Panc1 (cell line): ENCODE data around the gene FAM107B. TPM values are rescaled to one million over a fixed set of nuclear protein-coding genes. Genes with fewer than 3 reads are reported as not detected.

Experiments used
- ATAC-seq: fragments of 200-7000 bp; cut with Tn5 transposase; 2 replicates; pipeline ENCODE4 v1.9.1; 2020; ENCODE audit warnings: mild to moderate bottlenecking, moderate library complexity
- BruUV-seq: library from RNA; stranded (reverse); fragments of 400-500 nt; replicated peaks from 2 replicates; lab custom pipeline; 2021; lab: Mats Ljungman, UMichigan
- CTCF ChIA-PET: fragments of 300-600 bp; sonication (Branson Sonifier 250); formaldehyde crosslinking; loops from one replicate; lab custom pipeline; 2022; ENCODE audit warnings: antibody characterized with exemption; lab: Charles Lee
- POLR2A ChIA-PET: fragments of 300-600 bp; sonication (Branson Sonifier 250); formaldehyde crosslinking; loops from one replicate; lab custom pipeline; 2022; ENCODE audit warnings: antibody characterized with exemption; lab: Charles Lee
- DNase-seq: peaks from one replicate; pipeline ENCODE4 v3.0.0-alpha.2; 2010; ENCODE audit warnings: low read depth, low spot score
- H3K27ac ChIP-seq: 2 replicates; pipeline ENCODE4 v1.5.1; 2011; ENCODE audit warnings: mild to moderate bottlenecking, low read length, inconsistent platforms
- H3K27me3 ChIP-seq: fragments of 200-500 bp; sonication (Bioruptor generic); 2 replicates; pipeline ENCODE4 v1.6.0; 2014; ENCODE audit warnings: low read length, inconsistent platforms; ENCODE audit not compliant: control insufficient read depth, insufficient read depth
- H3K36me3 ChIP-seq: fragments of 200-500 bp; sonication (Bioruptor generic); 2 replicates; pipeline ENCODE4 v1.5.1; 2014; ENCODE audit warnings: inconsistent platforms, mild to moderate bottlenecking, low read length, moderate library complexity; ENCODE audit not compliant: control insufficient read depth, insufficient read depth
- H3K4me1 ChIP-seq: 2 replicates; pipeline ENCODE4 v1.5.1; 2011; ENCODE audit warnings: inconsistent platforms, mild to moderate bottlenecking, low read length, moderate library complexity; ENCODE audit not compliant: control insufficient read depth, insufficient read depth
- H3K4me3 ChIP-seq, 2 experiments: 2 replicates each; pipeline ENCODE4 v1.5.1; 2011 to 2012; ENCODE audit warnings: low read depth in 2 of 2, low read length in 2 of 2, mild to moderate bottlenecking in 2 of 2, inconsistent platforms in 1 of 2, moderate library complexity in 1 of 2
- H3K9me3 ChIP-seq: fragments of 200-500 bp; sonication (Bioruptor generic); 2 replicates; pipeline ENCODE4 v1.5.1; 2014; ENCODE audit warnings: low read depth, mild to moderate bottlenecking, inconsistent platforms, low read length, moderate library complexity; ENCODE audit not compliant: control insufficient read depth, insufficient read depth
- POLR2AphosphoS5 ChIP-seq: IDR thresholded peaks from 2 replicates; pipeline ENCODE4 v1.6.1; 2012; ENCODE audit warnings: mild to moderate bottlenecking, low read depth, low read length, moderate library complexity
- SIN3A ChIP-seq: IDR thresholded peaks from 2 replicates; pipeline ENCODE4 v1.6.1; 2012; ENCODE audit warnings: low read depth, mild to moderate bottlenecking, low read length, moderate library complexity, borderline replicate concordance; ENCODE audit not compliant: insufficient read depth
- TCF7L2 ChIP-seq: IDR thresholded peaks from 2 replicates; pipeline ENCODE4 v1.6.1; 2011; ENCODE audit warnings: mild to moderate bottlenecking, low read depth, low read length, inconsistent platforms
- in situ Hi-C: cut with HindIII; loops from 2 replicates; pipeline ENCODE4 v1.10.0; 2016; ENCODE audit warnings: low sequenced_read_pairs, low pct_unique_long_range_greater_than_20kb
- intact Hi-C: fragments of 100-400 bp; cut with micrococcal nuclease; formaldehyde crosslinking; loops from one replicate; pipeline ENCODE4 v1.10.0; 2022; ENCODE audit not compliant: unreplicated experiment
- total RNA-seq: library from RNA; stranded (reverse); gene quantifications from one replicate; pipeline ENCODE4 v1.2.1, GENCODE V29; 2021; ENCODE audit not compliant: unreplicated experiment
- TF ChIP-seq, protein P1 (sequence below), 2 experiments: IDR thresholded peaks; 2 replicates each; pipeline ENCODE4 v1.6.1; 2011 to 2012; ENCODE audit warnings: low read depth in 2 of 2, control low read depth in 1 of 2, low read length in 1 of 2, mild to moderate bottlenecking in 1 of 2, moderate library complexity in 1 of 2; ENCODE audit not compliant: insufficient read depth in 1 of 2
- TF ChIP-seq, protein P2 (sequence below): fragments of 450-650 bp; IDR thresholded peaks from 2 replicates; pipeline ENCODE4 v1.5.1; 2017; ENCODE audit warnings: mild to moderate bottlenecking

Gene FAM107B
- total RNA-seq, 1 experiment from 2014 or later, result 13.4 TPM

DNA sequence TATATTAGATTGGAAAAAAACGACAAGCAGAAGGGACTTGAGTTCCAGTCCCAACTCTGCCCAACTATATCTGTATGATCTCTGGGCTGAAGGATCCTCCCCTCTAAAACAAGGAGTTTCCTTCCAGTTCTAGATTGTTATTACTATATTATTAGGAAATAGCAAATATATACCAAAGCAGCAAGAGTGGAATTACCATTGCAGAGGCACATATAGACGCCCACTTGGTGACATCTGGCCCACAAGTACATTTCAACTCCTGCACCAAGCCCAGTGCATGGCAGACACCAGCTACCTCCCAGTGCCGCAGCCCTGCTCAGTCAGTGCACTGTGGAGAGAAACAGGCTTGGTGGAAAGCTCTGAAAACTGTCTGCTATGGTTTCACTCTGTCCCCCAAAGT, 201.9 kb downstream of the FAM107B start:
- Histone ChIP-seq H3K4me3 (no peak overlapping the region), H3K36me3 (no peaks in the 10 kb centered on the region), H3K27ac (no peak overlapping the region), H3K27me3 (no peaks in the 10 kb centered on the region), H3K4me1 (0 out of 2 replicates have a peak, but pooled peaks cover 5% of the 10 kb centered on the region), H3K9me3 (no peaks in the 10 kb centered on the region)
- ChIA-PET CTCF (interaction anchor here (0.7 kb wide), 1 partner anchor 862 kb away, joined by 5 read pairs; no protein-coding TSS in a partner anchor), POLR2A (no interaction called here)
- intact Hi-C loops, result no loop called here
- no TSS peak for BruUV-seq
- DNase-seq (no peak), ATAC-seq (no peak)
- TF ChIP-seq POLR2AphosphoS5 (no peak), SIN3A (no peak), TCF7L2 (no peak)
- TF ChIP-seq, protein P1, sequence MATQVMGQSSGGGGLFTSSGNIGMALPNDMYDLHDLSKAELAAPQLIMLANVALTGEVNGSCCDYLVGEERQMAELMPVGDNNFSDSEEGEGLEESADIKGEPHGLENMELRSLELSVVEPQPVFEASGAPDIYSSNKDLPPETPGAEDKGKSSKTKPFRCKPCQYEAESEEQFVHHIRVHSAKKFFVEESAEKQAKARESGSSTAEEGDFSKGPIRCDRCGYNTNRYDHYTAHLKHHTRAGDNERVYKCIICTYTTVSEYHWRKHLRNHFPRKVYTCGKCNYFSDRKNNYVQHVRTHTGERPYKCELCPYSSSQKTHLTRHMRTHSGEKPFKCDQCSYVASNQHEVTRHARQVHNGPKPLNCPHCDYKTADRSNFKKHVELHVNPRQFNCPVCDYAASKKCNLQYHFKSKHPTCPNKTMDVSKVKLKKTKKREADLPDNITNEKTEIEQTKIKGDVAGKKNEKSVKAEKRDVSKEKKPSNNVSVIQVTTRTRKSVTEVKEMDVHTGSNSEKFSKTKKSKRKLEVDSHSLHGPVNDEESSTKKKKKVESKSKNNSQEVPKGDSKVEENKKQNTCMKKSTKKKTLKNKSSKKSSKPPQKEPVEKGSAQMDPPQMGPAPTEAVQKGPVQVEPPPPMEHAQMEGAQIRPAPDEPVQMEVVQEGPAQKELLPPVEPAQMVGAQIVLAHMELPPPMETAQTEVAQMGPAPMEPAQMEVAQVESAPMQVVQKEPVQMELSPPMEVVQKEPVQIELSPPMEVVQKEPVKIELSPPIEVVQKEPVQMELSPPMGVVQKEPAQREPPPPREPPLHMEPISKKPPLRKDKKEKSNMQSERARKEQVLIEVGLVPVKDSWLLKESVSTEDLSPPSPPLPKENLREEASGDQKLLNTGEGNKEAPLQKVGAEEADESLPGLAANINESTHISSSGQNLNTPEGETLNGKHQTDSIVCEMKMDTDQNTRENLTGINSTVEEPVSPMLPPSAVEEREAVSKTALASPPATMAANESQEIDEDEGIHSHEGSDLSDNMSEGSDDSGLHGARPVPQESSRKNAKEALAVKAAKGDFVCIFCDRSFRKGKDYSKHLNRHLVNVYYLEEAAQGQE (IDR thresholded peaks at IDR 0.05; ENCODE audit: insufficient read depth in 1 of 2, low read depth in 2 of 2, low read length in 1 of 2), result no peak
- TF ChIP-seq, protein P2, sequence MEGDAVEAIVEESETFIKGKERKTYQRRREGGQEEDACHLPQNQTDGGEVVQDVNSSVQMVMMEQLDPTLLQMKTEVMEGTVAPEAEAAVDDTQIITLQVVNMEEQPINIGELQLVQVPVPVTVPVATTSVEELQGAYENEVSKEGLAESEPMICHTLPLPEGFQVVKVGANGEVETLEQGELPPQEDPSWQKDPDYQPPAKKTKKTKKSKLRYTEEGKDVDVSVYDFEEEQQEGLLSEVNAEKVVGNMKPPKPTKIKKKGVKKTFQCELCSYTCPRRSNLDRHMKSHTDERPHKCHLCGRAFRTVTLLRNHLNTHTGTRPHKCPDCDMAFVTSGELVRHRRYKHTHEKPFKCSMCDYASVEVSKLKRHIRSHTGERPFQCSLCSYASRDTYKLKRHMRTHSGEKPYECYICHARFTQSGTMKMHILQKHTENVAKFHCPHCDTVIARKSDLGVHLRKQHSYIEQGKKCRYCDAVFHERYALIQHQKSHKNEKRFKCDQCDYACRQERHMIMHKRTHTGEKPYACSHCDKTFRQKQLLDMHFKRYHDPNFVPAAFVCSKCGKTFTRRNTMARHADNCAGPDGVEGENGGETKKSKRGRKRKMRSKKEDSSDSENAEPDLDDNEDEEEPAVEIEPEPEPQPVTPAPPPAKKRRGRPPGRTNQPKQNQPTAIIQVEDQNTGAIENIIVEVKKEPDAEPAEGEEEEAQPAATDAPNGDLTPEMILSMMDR, result no peak
- in situ Hi-C loops, result no loop called here

DNA sequence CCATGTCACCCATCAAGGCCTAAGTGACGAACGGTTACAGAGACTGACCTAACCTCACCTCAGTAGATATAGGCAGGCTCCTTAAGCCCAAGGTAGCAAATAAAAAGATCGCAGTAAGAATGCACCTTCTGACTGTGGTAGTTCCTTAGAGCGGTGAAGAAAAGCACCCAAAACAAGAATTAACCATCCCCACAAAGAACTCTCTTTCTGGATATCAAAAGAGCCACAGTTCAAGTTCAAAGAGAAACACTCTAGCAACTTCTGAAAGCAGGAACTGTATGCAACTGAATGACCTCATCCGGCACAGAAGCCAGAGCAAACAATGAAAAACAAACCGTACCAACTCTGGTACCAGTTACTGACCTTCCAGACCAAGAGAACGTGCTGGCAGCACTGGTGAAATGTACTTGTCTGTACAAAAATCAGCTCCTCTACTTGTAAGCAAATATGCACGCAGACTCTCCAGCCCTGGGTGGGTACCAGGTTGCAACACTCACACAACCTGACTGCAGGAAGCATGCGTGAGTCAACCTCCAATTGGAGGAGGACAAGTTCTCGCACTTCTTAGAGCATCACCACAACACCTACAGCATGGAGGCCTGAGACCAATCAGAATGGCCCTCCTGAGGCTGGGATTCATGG, 202.7 kb downstream of the FAM107B start:
- ATAC-seq (peak; percentile 64; the same call in 1 of the 2 replicates), DNase-seq (no peak)
- ChIA-PET POLR2A (no interaction called here), CTCF (no interaction called here)
- intact Hi-C loops, result no loop called here
- TF ChIP-seq, protein P1 (IDR thresholded peaks at IDR 0.05; ENCODE audit: insufficient read depth in 1 of 2, low read depth in 2 of 2, low read length in 1 of 2), result no peak
- Histone ChIP-seq H3K9me3 (no peaks in the 10 kb centered on the region), H3K27me3 (no peaks in the 10 kb centered on the region), H3K27ac (no peak overlapping the region), H3K4me3 (no peak overlapping the region), H3K4me1 (no peaks in the 10 kb centered on the region), H3K36me3 (no peaks in the 10 kb centered on the region)
- in situ Hi-C loops, result no loop called here
- BruUV-seq, result no TSS peak
